Cardiac fibroblast (primary cell): ENCODE results near the gene ANKRD27.

Source experiments
- DNase-seq, 2 donors: peaks; one replicate each; pipeline versions ENCODE4 v3.0.0 to v3.0.0-alpha.2; 2010; ENCODE audit warnings: low read depth in 2 of 2
- H3K4me3 ChIP-seq, 2 donors: replicated peaks in 1 of 2; 1 replicate in 1 of 2; 2 replicates in 1 of 2; pipeline ENCODE4 v1.5.1; 2011; ENCODE audit warnings: low read depth in 2 of 2, low read length in 2 of 2, mild to moderate bottlenecking in 2 of 2, moderate library complexity in 1 of 2
- CTCF ChIP-seq: IDR thresholded peaks from one replicate; pipeline ENCODE4 v1.5.1; 2011; ENCODE audit warnings: low read depth, mild to moderate bottlenecking, low read length, inconsistent platforms

The ANKRD27 gene

GRCh38 chr19:32692727-32693061 is 17.7 kb upstream of the ANKRD27 start:
- no peak for DNase-seq
- no peak for TF ChIP-seq CTCF
- H3K4me3 ChIP-seq, result peak overlapping the region; percentile 55 to 71

- peak; percentile 75 to 78 for DNase-seq
- TF ChIP-seq CTCF, result no peak
- peak overlapping the region; percentile 55 to 71 for H3K4me3 ChIP-seq
Observed at GRCh38 chr19:32691952-32692726, 17.2 kb upstream of the ANKRD27 start.

GRCh38 chr19:32691291-32691951 is 16.4 kb upstream of the ANKRD27 start, which contains the start of gene NUDT19:
NUDT19 (plus strand) TSS chr19:32691821; CDS start chr19:32691961, 140 bp downstream.
- DNase-seq, result peak; percentile 80 to 83
- H3K4me3 ChIP-seq, result peak within 1 kb of the TSS; percentile 55 to 71
- no peak for TF ChIP-seq CTCF

GRCh38 chr19:32688311-32688710 is 13.3 kb upstream of the ANKRD27 start:
- no peak for TF ChIP-seq CTCF
- H3K4me3 ChIP-seq, result no peak overlapping the region
- no peak for DNase-seq

- DNase-seq, result no peak
- no peak for TF ChIP-seq CTCF
- H3K4me3 ChIP-seq, result no peak overlapping the region
Observed at GRCh38 chr19:32687681-32688080, 12.7 kb upstream of the ANKRD27 start.

- TF ChIP-seq CTCF, result no peak
- H3K4me3 ChIP-seq, result no peak overlapping the region
- no peak for DNase-seq
Observed at GRCh38 chr19:32686847-32687475, 12.0 kb upstream of the ANKRD27 start.
